ENCODE measurements around the gene DPT.

DNA sequence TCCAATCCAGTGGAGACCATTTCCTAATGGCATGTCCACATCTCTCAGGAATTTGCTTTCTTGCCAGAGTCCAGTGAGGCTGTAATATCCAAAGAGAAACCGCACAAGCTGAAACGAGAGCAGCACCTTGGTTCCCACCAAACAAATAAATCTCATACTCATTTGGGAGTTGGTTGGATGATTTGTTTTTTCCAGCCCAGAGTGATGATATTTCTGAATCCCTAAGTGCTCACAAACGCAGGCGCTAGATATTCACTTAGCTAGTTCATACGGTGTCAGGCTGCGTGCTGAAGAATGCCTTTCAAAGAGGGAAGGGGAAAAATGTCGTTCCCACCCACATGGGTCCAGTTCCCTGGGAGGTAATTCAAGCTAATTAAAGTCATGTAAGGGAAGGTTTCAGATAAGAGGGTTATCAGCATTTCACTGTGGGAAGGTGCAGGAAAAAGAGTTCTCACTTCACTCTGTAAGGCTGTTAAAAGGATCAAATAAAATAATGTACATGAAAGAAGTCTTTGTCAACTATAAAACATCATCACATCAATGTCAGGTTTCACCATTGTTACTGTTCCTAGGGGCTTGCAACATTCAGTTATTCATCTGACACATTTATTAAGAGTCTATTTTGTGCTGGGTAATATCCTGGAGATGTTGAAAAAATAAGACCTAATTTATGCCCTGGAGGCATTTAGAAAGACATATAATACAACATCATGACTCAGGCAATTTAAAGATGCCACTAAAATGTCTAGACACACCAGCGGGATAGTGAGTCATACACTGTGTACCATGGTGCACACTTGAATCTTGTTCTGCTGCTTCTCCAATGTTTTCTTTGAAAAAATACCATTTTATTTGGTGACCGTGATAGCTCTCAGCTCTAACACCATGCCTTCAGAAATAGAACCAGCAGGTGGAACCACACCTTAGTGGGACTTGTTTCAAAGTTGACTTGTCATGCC is 19.3 kb downstream of the DPT start:
- TF ChIP-seq, protein P1, sequence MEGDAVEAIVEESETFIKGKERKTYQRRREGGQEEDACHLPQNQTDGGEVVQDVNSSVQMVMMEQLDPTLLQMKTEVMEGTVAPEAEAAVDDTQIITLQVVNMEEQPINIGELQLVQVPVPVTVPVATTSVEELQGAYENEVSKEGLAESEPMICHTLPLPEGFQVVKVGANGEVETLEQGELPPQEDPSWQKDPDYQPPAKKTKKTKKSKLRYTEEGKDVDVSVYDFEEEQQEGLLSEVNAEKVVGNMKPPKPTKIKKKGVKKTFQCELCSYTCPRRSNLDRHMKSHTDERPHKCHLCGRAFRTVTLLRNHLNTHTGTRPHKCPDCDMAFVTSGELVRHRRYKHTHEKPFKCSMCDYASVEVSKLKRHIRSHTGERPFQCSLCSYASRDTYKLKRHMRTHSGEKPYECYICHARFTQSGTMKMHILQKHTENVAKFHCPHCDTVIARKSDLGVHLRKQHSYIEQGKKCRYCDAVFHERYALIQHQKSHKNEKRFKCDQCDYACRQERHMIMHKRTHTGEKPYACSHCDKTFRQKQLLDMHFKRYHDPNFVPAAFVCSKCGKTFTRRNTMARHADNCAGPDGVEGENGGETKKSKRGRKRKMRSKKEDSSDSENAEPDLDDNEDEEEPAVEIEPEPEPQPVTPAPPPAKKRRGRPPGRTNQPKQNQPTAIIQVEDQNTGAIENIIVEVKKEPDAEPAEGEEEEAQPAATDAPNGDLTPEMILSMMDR (IDR thresholded peaks at IDR 0.05; ENCODE audit: insufficient read depth, low read depth, low read length), result no peak
- TF ChIP-seq EZH2 (IDR thresholded peaks at IDR 0.05; ENCODE audit: insufficient read depth, low read length), result no peak
